ENCODE measurements around the gene ARHGAP28. TPM values are rescaled to one million over a fixed set of nuclear protein-coding genes. Genes with fewer than 3 reads are reported as not detected.

ARHGAP28 gene
- total RNA-seq, 2 donors from 2014 or later, result 20.3 to 22.6 TPM

GRCh38 chr18:6730416-6731221 lies 1.1 kb downstream of the ARHGAP28 start:
- DNase-seq (ENCODE audit: low spot score), result no peak

DNA sequence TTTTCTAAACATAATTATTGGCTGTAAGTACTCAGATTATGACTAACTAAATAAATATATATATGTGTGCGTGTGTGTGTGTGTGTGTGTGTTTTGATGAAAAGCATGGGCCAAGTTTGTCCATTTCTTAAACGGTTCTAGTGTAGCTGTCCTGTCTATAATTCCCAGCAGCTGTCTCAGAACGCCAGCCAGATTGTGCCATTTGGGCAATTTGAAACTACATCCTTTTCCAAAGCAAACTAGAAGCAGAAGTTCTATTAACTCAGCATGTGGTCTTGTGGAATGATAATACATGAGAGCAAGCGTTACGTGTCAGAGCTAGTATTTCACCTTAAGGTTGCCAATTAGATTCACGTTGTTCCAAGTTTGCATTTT lies 1.7 kb downstream of the ARHGAP28 start:
- H3K27ac ChIP-seq, result peak overlapping the region in 1 of 2 donors; percentile 83
- WGBS, result 11% methylated on average over 6 of the region's 6 CpGs
- H3K4me3 ChIP-seq, result peak overlapping the region in 1 of 2 donors; percentile 63
- no peaks in the 10 kb centered on the region for H3K4me1 ChIP-seq (replicated peaks)
- no peaks in the 10 kb centered on the region for H3K36me3 ChIP-seq
- peak; percentile 34 for DNase-seq (ENCODE audit: low spot score)
- peak; percentile 77 for TF ChIP-seq POLR2AphosphoS5 (IDR thresholded peaks at IDR 0.05)
- TF ChIP-seq POLR2A (IDR thresholded peaks at IDR 0.05), result no peak
- intact Hi-C loops (cut with DNase I), result loop anchor here (5.0 kb wide), 2 partner anchors 51 to 184 kb away; no protein-coding TSS in a partner anchor
- H3K27me3 ChIP-seq (replicated peaks; ENCODE audit: insufficient read depth), result no peaks in the 10 kb centered on the region
- no peaks in the 10 kb centered on the region for H3K9me3 ChIP-seq

More at GRCh38 chr18:6730416-6731221, 1.1 kb downstream of the ARHGAP28 start:
- peak overlapping the region; percentile 46 to 63 for H3K4me3 ChIP-seq
- no peaks in the 10 kb centered on the region for H3K36me3 ChIP-seq
- peak overlapping the region; percentile 82 to 83 for H3K27ac ChIP-seq
- no peaks in the 10 kb centered on the region for H3K27me3 ChIP-seq (replicated peaks; ENCODE audit: insufficient read depth)
- 22% methylated on average over 4 of the region's 4 CpGs for WGBS
- H3K4me1 ChIP-seq (replicated peaks), result no peaks in the 10 kb centered on the region
- no peaks in the 10 kb centered on the region for H3K9me3 ChIP-seq
- intact Hi-C loops (cut with DNase I), result loop anchor here (5.0 kb wide), 2 partner anchors 52 to 183 kb away; no protein-coding TSS in a partner anchor
- TF ChIP-seq POLR2A (IDR thresholded peaks at IDR 0.05) (no peak), POLR2AphosphoS5 (IDR thresholded peaks at IDR 0.05) (no peak)
- TF ChIP-seq, protein P1, sequence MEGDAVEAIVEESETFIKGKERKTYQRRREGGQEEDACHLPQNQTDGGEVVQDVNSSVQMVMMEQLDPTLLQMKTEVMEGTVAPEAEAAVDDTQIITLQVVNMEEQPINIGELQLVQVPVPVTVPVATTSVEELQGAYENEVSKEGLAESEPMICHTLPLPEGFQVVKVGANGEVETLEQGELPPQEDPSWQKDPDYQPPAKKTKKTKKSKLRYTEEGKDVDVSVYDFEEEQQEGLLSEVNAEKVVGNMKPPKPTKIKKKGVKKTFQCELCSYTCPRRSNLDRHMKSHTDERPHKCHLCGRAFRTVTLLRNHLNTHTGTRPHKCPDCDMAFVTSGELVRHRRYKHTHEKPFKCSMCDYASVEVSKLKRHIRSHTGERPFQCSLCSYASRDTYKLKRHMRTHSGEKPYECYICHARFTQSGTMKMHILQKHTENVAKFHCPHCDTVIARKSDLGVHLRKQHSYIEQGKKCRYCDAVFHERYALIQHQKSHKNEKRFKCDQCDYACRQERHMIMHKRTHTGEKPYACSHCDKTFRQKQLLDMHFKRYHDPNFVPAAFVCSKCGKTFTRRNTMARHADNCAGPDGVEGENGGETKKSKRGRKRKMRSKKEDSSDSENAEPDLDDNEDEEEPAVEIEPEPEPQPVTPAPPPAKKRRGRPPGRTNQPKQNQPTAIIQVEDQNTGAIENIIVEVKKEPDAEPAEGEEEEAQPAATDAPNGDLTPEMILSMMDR (IDR thresholded peaks at IDR 0.05), result no peak

- Histone ChIP-seq H3K9me3 (no peaks in the 10 kb centered on the region), H3K36me3 (no peaks in the 10 kb centered on the region), H3K4me3 (no peak overlapping the region), H3K27ac (no peak overlapping the region), H3K4me1 (replicated peaks) (no peaks in the 10 kb centered on the region), H3K27me3 (replicated peaks; ENCODE audit: insufficient read depth) (no peaks in the 10 kb centered on the region)
- WGBS, result 91% methylated on average over 2 of the region's 2 CpGs
- intact Hi-C loops (cut with DNase I), result loop anchor here (5.0 kb wide), 2 partner anchors 49 to 186 kb away; no protein-coding TSS in a partner anchor
- TF ChIP-seq, protein P1 (IDR thresholded peaks at IDR 0.05), result peak in 1 of 4 experiments; percentile 5
- no peak for TF ChIP-seq POLR2A (IDR thresholded peaks at IDR 0.05)
- no peak for DNase-seq (ENCODE audit: low spot score)
Observed at GRCh38 chr18:6732952-6733351, 3.4 kb downstream of the ARHGAP28 start.

DNA sequence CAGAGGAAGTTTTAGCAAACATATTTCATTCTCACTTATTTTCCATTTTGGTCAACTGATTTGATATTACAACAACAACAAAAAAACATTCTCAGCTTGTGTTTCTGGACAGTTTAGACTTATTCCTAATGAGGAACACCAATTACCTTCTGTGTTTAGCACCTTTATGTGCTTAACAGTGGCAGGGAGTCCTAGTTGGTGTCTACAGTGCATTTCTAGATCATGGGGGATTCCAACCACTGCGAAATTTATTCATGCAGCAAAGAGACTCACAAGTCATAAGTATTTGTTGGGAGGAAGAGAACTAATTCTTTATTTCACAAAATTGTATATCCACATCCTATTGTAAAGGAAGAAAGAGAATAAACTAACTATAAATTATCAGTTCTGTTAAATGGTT lies 4.2 kb downstream of the ARHGAP28 start:
- TF ChIP-seq POLR2AphosphoS5 (IDR thresholded peaks at IDR 0.05) (no peak), POLR2A (IDR thresholded peaks at IDR 0.05) (no peak)
- TF ChIP-seq, protein P1 (IDR thresholded peaks at IDR 0.05), result no peak
- Histone ChIP-seq H3K36me3 (no peaks in the 10 kb centered on the region), H3K4me1 (replicated peaks) (no peaks in the 10 kb centered on the region), H3K9me3 (no peaks in the 10 kb centered on the region), H3K4me3 (no peak overlapping the region), H3K27me3 (replicated peaks; ENCODE audit: insufficient read depth) (no peaks in the 10 kb centered on the region), H3K27ac (no peak overlapping the region)
- intact Hi-C loops (cut with DNase I), result loop anchor here (5.0 kb wide), 2 partner anchors 49 to 186 kb away; no protein-coding TSS in a partner anchor
- WGBS, result 89% methylated on average over 1 of the region's 1 CpG
- DNase-seq (ENCODE audit: low spot score), result no peak

- DNase-seq (ENCODE audit: low spot score), result no peak
- H3K4me1 ChIP-seq (replicated peaks), result no peaks in the 10 kb centered on the region
- 86% methylated on average over 7 of the region's 7 CpGs for WGBS
- no peaks in the 10 kb centered on the region for H3K9me3 ChIP-seq
- no peaks in the 10 kb centered on the region for H3K36me3 ChIP-seq
- TF ChIP-seq, protein P1 (IDR thresholded peaks at IDR 0.05), result no peak
- TF ChIP-seq POLR2AphosphoS5 (IDR thresholded peaks at IDR 0.05) (no peak), POLR2A (IDR thresholded peaks at IDR 0.05) (no peak)
- intact Hi-C loops (cut with DNase I), result loop anchor here (5.0 kb wide), 2 partner anchors 47 to 188 kb away; no protein-coding TSS in a partner anchor
- no peak overlapping the region for H3K4me3 ChIP-seq
- H3K27ac ChIP-seq, result no peak overlapping the region
- no peaks in the 10 kb centered on the region for H3K27me3 ChIP-seq (replicated peaks; ENCODE audit: insufficient read depth)
Observed at GRCh38 chr18:6734726-6735430, 5.4 kb downstream of the ARHGAP28 start.

Data from prostate gland (tissue), 2 donors.